Left kidney (tissue), 2 donors: Measurements from ENCODE around the gene SUSD1. TPM values are rescaled to one million over a fixed set of nuclear protein-coding genes. Genes with fewer than 3 reads are reported as not detected.
A peak's percentile ranks its signal among the peaks of the same experiment; 100 is the strongest.

Source experiments
- DNase-seq: peaks from one replicate; pipeline ENCODE4 v3.0.0-alpha.2; 2013
- polyA plus RNA-seq: library from polyadenylated mRNA; unstranded; fragments of 120-200 nt; gene quantifications from one replicate; pipeline ENCODE4 v1.2.1, GENCODE V29; 2013; ENCODE audit not compliant: insufficient read length

SUSD1 gene
- polyA plus RNA-seq, 1 donor = 35.6 TPM

- DNase-seq = no peak
Measured at GRCh38 chr9:112069318-112070169, 105.6 kb downstream of the SUSD1 start.

DNA sequence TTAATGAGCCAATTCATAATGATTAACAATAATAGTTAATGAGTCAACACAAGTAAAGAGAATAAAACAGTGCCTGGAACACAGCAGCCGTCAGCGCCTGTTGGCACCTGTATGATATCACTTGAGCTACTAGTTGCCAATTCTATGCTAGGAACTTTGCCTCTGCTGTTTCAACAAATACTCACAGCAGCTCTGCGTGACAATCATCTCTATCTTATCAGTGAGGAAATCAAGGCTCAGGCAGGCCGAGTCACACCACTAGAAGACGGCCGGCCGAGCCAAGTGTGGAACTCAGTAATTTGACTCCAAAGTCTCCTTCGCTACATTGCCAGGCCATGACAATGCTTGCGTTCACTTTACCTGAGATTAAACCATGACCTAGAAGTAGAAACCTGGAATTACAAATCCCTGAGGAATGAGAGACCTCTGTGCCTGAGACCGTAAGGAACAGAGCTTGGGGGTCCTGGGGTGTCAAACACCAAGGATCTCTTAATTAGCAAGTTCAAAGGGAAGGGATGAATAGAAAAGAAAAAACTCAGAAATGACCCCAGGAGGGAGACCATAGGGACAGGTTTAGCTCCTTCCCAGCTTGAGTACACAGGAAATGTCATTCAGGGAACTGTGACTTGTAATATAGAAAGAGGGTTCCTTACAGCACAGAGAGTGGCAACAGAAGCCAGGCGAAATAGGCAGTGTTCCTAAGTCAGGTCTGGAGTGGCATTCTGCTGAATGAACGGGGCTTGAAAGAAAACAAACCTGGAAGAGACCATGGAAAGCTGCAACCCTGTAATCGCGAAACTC is 109.1 kb downstream of the SUSD1 start:
- DNase-seq = no peak

DNA sequence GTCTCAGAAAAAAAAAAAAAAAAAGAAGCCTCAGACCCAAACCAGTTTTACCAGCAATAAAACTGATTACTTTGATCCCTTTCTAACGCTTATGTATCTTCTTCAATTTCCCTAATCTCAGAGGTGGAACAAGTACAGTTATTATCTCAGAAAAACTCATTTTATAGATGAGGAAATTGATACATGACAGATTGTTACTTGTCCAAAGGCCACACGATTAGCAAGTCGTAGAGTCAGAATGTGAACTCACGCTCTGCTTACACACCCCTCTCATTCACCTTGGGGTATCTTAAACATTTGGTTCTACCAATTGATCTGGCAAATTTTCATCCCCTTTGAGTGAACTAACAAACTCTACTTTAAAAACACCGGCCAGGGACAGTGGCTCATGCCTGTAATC is 110.2 kb downstream of the SUSD1 start:
- no peak for DNase-seq

GRCh38 chr9:112063586-112063985 is 111.5 kb downstream of the SUSD1 start:
- no peak for DNase-seq

DNA sequence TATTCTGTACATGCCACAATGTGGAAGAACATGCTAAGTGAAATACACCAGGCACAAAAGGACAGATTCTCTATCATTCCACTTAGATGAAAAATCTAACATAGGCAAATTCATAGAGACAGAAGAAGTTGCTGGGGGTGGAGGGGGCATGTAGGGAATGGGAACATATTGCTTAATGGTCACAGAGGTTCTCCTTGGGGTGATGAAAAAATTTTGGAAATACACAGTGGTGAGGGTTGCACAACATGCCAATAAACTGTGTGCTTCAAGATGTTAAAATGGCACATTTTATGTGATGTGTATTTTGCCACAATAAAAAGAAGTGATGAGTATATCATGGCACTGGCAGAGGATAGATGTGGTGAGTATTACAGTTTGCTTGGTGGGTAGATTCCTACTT is 111.9 kb downstream of the SUSD1 start:
- no peak for DNase-seq

- DNase-seq = no peak
Measured at GRCh38 chr9:112061152-112061740, 113.9 kb downstream of the SUSD1 start.

DNA sequence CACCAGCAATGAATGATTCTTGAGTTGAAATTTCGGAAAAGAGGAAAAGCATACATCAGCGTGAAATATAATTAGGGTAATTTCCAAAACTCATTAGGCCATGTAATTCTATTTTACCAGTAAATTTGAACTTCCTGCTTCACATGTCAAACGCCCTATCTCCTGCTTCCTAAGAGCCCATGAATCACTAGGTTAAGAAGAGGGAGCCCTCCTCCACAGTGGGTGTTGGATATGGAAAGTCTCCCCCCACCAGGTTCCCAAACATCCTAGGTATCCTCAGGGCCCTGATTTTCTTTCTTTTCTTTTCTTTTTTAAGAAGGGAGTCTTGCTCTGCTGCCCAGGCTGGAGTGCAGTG is 115.2 kb downstream of the SUSD1 start:
- DNase-seq = no peak

DNA sequence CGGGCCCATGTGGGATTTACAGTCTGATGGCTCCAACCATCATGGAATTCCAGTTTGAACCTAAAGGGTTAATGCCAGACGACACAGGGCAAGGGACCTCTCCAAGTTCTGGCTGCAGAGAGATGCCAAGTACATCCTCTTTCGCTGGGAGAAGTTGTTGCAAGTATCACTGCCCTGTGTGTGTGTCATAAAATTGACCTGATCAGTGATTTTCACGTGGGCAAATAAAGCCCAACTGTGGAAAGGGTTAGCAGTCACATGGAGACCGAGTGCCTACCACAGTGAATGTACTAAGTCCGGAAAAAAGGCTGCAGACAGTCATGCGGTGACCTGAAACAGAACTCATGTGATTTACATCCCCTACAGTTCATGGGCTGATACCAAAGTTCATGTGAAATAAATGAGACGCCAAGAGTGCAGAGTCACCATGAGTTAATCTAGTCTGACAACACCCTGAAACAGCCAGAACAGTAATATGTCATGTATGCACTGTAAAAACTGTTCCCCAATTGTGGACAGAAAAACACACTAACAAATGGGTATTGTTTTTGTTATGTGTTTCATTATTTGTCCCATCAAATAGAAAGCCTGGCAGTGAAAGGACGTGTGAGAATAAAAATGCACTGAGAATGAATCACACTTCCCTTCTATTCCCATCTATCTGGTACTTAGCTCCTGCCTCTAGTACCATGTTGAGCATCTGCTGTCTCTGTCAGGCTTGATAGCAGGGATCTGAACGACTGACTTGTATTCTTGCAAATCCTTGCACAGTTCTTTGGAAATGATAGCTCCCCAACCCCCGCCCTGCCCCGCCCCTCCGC is 115.7 kb downstream of the SUSD1 start:
- DNase-seq = no peak

- DNase-seq = no peak
Measured at GRCh38 chr9:112056996-112057395, 118.1 kb downstream of the SUSD1 start.

DNA sequence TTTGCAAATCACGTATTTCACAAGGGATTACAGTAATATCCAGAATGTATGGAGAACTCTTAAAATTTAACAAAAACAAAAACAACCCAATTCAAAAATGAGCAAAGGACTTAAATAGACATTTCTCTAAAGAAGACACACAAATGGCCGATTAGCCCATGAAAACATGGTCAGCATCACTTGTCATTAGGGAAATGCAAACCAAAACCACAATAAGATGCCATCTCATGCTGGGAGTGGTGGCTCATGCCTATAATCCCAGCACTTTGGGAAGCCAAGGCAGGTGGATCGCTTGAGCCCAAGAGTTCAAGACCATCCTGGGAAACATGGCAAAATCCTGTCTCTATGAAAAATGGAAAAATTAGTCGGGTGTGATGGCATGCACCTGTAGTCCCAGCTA is 120.2 kb downstream of the SUSD1 start:
- DNase-seq = no peak

GRCh38 chr9:112051812-112052211 is 123.3 kb downstream of the SUSD1 start:
- DNase-seq = no peak

GRCh38 chr9:112050544-112051475 is 124.3 kb downstream of the SUSD1 start:
- DNase-seq = peak; percentile 66

DNA sequence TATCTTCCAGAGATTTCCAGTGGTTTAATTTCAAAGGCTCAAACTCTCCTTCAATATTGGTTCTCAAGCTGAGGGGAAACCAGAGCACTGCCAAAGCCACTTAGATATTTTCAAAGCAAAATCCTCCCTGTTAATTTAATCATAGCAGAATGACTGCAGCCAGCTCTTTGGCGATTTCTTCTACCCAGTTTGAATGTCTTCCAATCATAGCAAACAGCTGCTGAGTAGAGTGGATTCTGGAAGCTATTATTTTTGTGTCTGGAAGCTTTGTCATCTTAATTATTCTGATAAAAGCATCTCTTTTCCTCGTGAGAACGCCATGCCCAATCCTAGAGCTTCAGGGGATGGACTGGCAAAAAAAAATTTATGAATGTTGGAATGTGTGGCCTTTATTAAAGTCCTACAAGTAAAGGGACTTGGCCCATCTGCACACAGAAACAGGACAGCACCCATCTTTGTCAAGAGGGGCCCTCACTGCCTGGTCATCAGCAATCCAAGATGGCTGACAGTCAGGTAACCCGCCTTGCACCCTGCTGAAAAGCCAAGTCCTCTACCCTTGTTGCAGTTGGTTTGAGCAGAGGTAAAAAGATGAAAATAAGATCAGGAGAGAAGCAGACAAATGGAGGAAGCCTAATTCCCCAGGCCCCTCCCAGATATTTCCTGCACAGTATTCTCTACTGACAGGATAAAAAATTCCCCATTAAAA is 125.1 kb downstream of the SUSD1 start:
- no peak for DNase-seq

DNA sequence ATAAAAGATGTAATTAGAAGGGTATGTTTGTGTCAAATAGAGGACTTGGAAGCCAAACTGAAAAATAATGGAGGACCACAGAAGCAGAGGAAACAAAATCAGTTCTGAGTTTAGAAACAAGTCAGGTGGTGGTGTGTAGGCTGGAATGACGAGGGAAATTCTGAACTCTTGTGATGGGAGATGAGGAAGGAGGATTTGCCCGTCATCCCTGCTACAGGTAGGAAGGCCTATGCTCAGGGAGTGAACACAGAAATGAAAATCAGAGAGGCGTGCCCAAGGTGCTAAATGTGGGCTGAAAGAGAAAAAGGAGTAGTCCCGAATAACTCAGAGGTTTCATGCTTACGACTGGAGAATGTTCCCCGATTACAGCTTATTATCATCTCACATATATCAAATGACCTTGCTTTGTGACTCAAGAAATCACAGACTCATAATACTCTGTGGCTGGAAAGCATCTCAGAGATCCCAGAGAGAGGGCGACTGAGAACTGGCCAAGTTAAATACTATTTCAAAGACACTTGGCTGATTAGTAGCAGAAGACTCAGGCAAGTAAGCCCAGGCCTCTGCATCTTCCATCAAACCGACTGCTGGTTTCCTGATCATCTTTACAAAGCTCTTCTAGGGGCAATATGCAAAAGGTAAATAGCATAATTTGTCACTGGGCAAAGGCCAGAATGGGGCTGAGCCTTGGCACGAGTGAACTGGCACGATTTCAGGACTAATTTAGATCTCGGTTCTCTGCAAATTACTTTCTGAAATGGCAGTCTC is 126.0 kb downstream of the SUSD1 start:
- no peak for DNase-seq

DNA sequence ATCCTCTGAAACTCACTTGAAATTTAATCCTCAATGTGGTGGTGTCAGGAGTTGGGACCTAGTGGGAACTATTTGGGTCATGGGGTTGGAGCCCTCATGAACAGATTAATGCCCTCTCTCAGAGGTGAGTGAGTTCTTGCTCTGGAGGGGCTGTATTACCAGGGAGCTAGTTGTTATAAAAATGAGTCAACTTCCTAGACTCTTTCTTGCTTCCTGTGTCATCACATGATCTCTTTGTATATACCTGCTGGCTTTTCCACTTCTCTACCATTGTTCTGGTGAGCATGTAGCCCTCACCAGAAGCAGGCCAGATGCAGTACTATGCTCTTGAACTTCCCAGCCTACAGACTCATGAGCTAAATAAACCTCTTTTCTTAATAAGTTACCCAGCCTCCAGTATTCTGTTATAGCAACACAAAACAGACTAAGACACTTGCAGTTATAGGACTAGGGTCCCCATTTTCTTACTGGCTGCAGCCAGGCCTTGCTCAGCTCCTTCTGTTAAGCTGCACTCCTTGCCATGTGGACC is 127.5 kb downstream of the SUSD1 start:
- no peak for DNase-seq

DNA sequence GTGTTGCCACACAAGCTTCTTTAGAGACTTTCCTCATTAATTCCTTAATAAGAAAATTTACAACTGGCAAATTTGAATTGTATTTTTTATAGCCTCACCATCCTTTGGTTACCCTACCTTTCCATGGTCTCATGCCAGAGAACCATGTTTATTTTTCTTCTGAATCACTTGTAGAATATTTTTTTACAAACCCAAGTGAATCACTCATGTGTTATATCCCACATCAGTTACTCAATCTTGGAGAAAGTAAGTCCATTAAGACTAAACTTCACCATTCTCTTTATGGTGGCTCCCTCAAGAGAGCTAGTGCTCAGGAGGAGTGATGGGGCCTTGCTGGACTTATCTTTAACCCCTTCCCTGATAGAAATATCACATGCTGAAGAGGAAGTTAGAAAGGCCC is 128.9 kb downstream of the SUSD1 start:
- no peak for DNase-seq

DNA sequence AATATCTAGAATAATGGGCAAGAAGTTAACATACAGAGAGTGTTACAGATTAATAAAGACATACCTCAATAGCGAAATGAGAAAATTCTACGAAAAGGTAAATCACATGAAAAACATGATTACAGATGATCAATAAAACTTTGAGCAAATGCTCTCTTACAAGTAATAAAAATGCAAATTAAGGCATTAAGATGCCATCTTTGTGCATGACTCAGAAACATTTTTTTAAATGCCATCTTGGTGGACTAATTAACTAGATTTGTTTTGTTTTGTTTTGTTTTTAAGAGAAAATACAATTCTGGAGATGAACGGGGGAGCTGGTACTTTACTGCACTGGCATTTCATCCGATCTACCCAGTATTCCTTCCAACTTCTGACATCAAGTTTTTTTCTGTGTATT is 130.2 kb downstream of the SUSD1 start:
- no peak for DNase-seq

GRCh38 chr9:112044186-112044585 is 130.9 kb downstream of the SUSD1 start:
- no peak for DNase-seq

- no peak for DNase-seq
Measured at GRCh38 chr9:112043423-112043822, 131.7 kb downstream of the SUSD1 start.
